Endothelial cell of umbilical vein (primary cell): ENCODE results near the gene IL6ST. TPM values are rescaled to one million over a fixed set of nuclear protein-coding genes. Genes with fewer than 3 reads are reported as not detected.

Source experiments
- BruUV-seq: library from RNA; stranded (reverse); fragments of 400-500 nt; replicated peaks from 2 replicates; lab custom pipeline; 2021; lab: Mats Ljungman, UMichigan
- CTCF ChIA-PET: fragments of 300-600, 350-600 bp; sonication (Branson Sonifier 250); formaldehyde crosslinking; loops from one replicate; lab custom pipeline; 2021; ENCODE audit warnings: antibody characterized with exemption, inconsistent platforms; lab: Charles Lee
- POLR2A ChIA-PET: fragments of 300-600, 350-600 bp; sonication (Branson Sonifier 250); formaldehyde crosslinking; loops from one replicate; lab custom pipeline; 2021; ENCODE audit warnings: antibody characterized with exemption, inconsistent platforms; lab: Charles Lee
- DNase-seq: peaks from one replicate; pipeline ENCODE4 v3.0.0-alpha.2; 2011; ENCODE audit warnings: low read depth, low spot score
- FAIRE-seq: peaks from 2 replicates; lab custom pipeline; 2011; peaks lifted over from hg19 to GRCh38; lab: Jason Lieb, UNC
- H2AFZ ChIP-seq: 2 replicates; pipeline ENCODE4 v1.6.0; 2012; ENCODE audit warnings: low read depth, low read length, control low read depth, inconsistent platforms
- H3K27ac ChIP-seq: 2 replicates; pipeline ENCODE4 v1.5.1; 2011; ENCODE audit warnings: low read depth, mild to moderate bottlenecking, control low read depth, low read length, moderate library complexity; ENCODE audit not compliant: insufficient read depth
- H3K27me3 ChIP-seq, 2 experiments: 2 replicates each; pipeline versions ENCODE4 v1.6.0 to v1.6.1; 2011; ENCODE audit warnings: low read length in 2 of 2, mixed read lengths in 1 of 2; ENCODE audit not compliant: control insufficient read depth in 2 of 2, insufficient read depth in 2 of 2
- H3K36me3 ChIP-seq, 2 experiments: 2 replicates in 1 of 2; 3 replicates in 1 of 2; pipeline ENCODE4 v1.5.1; 2011; ENCODE audit warnings: low read length in 2 of 2, mild to moderate bottlenecking in 1 of 2, moderate library complexity in 1 of 2; ENCODE audit not compliant: control insufficient read depth in 2 of 2, insufficient read depth in 2 of 2; ENCODE audit errors: extremely low read depth in 1 of 2
- H3K4me1 ChIP-seq: 3 replicates; pipeline ENCODE4 v1.5.1; 2011; ENCODE audit warnings: mild to moderate bottlenecking, low read length; ENCODE audit not compliant: control insufficient read depth, insufficient read depth; ENCODE audit errors: extremely low read depth
- H3K4me2 ChIP-seq: 2 replicates; pipeline ENCODE4 v1.6.1; 2011; ENCODE audit warnings: low read length, control low read depth, mixed read lengths; ENCODE audit not compliant: insufficient read depth
- H3K4me3 ChIP-seq, 3 experiments: fragments of 200-600 bp in 1 of 3; sonication (generic), shearing (Covaris generic) in 1 of 3; replicated peaks in 1 of 3; 2 replicates each; pipeline ENCODE4 v1.5.1; 2011 to 2016; ENCODE audit warnings: control low read depth in 3 of 3, low read length in 3 of 3, mild to moderate bottlenecking in 2 of 3, inconsistent platforms in 1 of 3, low read depth in 1 of 3, moderate library complexity in 1 of 3; ENCODE audit not compliant: insufficient read depth in 1 of 3
- H3K79me2 ChIP-seq: 2 replicates; pipeline ENCODE4 v1.6.0; 2012; ENCODE audit warnings: low read length, inconsistent platforms; ENCODE audit not compliant: control insufficient read depth, insufficient read depth
- H3K9ac ChIP-seq: replicated peaks from 2 replicates; pipeline ENCODE3; 2011; ENCODE audit warnings: low read length, control low read depth; ENCODE audit not compliant: insufficient read depth; ENCODE audit errors: extremely low read depth
- H3K9me1 ChIP-seq: replicated peaks from 3 replicates; pipeline ENCODE4 v1.6.0; 2011; ENCODE audit warnings: mild to moderate bottlenecking, low read length; ENCODE audit not compliant: control insufficient read depth, insufficient read depth; ENCODE audit errors: extremely low read depth
- H3K9me3 ChIP-seq: replicated peaks from 2 replicates; pipeline ENCODE4 v1.5.1; 2012; ENCODE audit warnings: low read length, inconsistent platforms; ENCODE audit not compliant: control insufficient read depth, insufficient read depth
- H4K20me1 ChIP-seq: replicated peaks from 2 replicates; pipeline ENCODE3; 2011; ENCODE audit warnings: mild to moderate bottlenecking, low read length; ENCODE audit not compliant: control insufficient read depth, insufficient read depth; ENCODE audit errors: extremely low read depth
- EZH2 ChIP-seq: IDR thresholded peaks from 2 replicates; pipeline ENCODE4 v1.6.1; 2012; ENCODE audit warnings: borderline replicate concordance, low read depth, mild to moderate bottlenecking, moderate library complexity, low read length, inconsistent platforms; ENCODE audit not compliant: severe bottlenecking
- FOS ChIP-seq: IDR thresholded peaks from 2 replicates; pipeline ENCODE4 v1.6.1; 2011; ENCODE audit warnings: mild to moderate bottlenecking, low read length, moderate library complexity, borderline replicate concordance; ENCODE audit not compliant: insufficient read depth
- JUN ChIP-seq: IDR thresholded peaks from 2 replicates; pipeline ENCODE4 v1.6.1; 2011; ENCODE audit warnings: borderline replicate concordance, low read depth; ENCODE audit not compliant: insufficient read length, insufficient read depth
- MYC ChIP-seq: IDR thresholded peaks from one replicate; pipeline ENCODE4 v1.6.1; 2011; ENCODE audit warnings: mild to moderate bottlenecking, low read depth, low read length
- POLR2A ChIP-seq: IDR thresholded peaks from 2 replicates; pipeline ENCODE4 v1.6.1; 2012; ENCODE audit warnings: low read depth, mild to moderate bottlenecking, control low read depth, low read length
- POLR2AphosphoS5 ChIP-seq: IDR thresholded peaks from 2 replicates; pipeline ENCODE4 v1.6.1; 2012; ENCODE audit warnings: low read depth, mild to moderate bottlenecking, control low read depth, low read length, moderate library complexity; ENCODE audit not compliant: insufficient read depth
- dilution Hi-C: fragments of 300-500 bp; cut with MboI; formaldehyde crosslinking; loops from one replicate; pipeline ENCODE4 v1.15.0; 2019; ENCODE audit warnings: low sequenced_read_pairs; ENCODE audit not compliant: extremely low pct_ligation_motif_present
- intact Hi-C: fragments of 100-400 bp; cut with micrococcal nuclease; formaldehyde crosslinking; loops from one replicate; pipeline ENCODE4 v1.10.0; 2022
- polyA plus RNA-seq, 4 experiments: library from polyadenylated mRNA; depleted of rRNA in 3 of 4; stranded (reverse) in 3 of 4; unstranded in 1 of 4; fragments of >200 nt; gene quantifications; 2 replicates each; pipeline versions ENCODE4 v1.2.1 to v1.2.3, GENCODE V29; 2011 to 2012; ENCODE audit warnings: missing spikeins in 1 of 4
- total RNA-seq: library from RNA; stranded (reverse); gene quantifications from 2 replicates; pipeline ENCODE4 v1.2.3, GENCODE V29; 2021
- TF ChIP-seq, protein P1 (sequence below): IDR thresholded peaks from 2 replicates; pipeline ENCODE4 v1.6.1; 2011; ENCODE audit not compliant: insufficient read depth, insufficient read length

IL6ST gene
- total and polyA plus RNA-seq, 2 donors (not counting 3 experiments of a cell fraction or from before 2014, with no cell fraction given) = 135 to 345 TPM

DNA sequence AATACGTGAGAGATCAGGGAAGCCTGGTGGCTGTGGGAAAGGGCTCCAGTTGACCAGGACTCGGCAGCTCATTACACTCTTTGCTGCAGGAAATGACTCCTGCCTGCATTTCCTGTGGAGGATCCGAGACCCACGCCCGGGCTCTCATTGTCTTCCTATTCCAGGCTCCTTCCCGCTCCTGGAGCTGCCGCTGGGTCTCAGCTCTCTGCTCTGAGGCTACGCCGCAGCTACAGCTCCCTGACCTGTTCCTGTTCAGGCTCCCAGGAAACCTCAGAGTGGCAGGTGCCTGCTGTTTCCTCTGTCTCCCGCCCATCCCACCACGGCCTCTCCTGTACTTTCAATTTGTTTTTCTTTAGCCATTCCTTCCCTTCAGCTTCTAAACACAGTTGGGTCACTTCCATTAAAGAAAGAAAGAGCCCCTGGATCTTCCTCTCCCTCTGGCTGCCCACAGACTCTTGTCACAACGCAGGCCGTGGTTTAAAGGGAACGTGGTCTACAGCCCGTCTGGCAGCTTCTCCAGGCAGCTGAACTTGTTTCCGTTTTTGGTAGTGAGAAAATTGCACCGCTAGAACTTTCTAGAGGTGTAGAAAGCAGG lies 71.5 kb downstream of the IL6ST start:
- H3K36me3 ChIP-seq = no peaks in the 10 kb centered on the region
- no peaks in the 10 kb centered on the region for H3K79me2 ChIP-seq
- no peaks in the 10 kb centered on the region for H4K20me1 ChIP-seq
- peaks cover 38% of the 10 kb centered on the region for H3K4me1 ChIP-seq
- H3K9me1 ChIP-seq = no peaks in the 10 kb centered on the region
- H3K9ac ChIP-seq = peak overlapping the region; percentile 78
- POLR2A ChIA-PET = interaction anchor here (0.6 to 1.2 kb wide), 2 partner anchors 55 to 346 kb away, joined by 4 to 8 read pairs; no protein-coding TSS in a partner anchor
- peak; percentile 81 for TF ChIP-seq POLR2A
- peak; percentile 47 for TF ChIP-seq FOS
- TF ChIP-seq, protein P1, sequence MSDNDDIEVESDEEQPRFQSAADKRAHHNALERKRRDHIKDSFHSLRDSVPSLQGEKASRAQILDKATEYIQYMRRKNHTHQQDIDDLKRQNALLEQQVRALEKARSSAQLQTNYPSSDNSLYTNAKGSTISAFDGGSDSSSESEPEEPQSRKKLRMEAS = no peak
- TF ChIP-seq POLR2AphosphoS5 = peak; percentile 88
- no peak for TF ChIP-seq EZH2
- peak; percentile 62 for TF ChIP-seq JUN
- no peak for TF ChIP-seq MYC
- FAIRE-seq (peak; percentile 95), DNase-seq (peak; percentile 87)
- H3K27me3 ChIP-seq = no peaks in the 10 kb centered on the region
- peak overlapping the region; percentile 2 for H2AFZ ChIP-seq
- H3K4me3 ChIP-seq = peak overlapping the region in 2 of 3 experiments; percentile 10 to 26
- H3K9me3 ChIP-seq = no peaks in the 10 kb centered on the region
- BruUV-seq = TSS peak; percentile 90
- peak overlapping the region; percentile 89 for H3K27ac ChIP-seq
- H3K4me2 ChIP-seq = peak overlapping the region; percentile 42
- dilution Hi-C loops (no loop called here), intact Hi-C loops (loop anchor here (1.0 to 10.0 kb wide), 7 partner anchors 54 to 751 kb away; partner anchors contain the start of genes CDC20B, PLPP1 and SLC38A9)
- CTCF ChIA-PET = interaction anchor here (0.9 to 2.2 kb wide), 9 partner anchors 9 to 587 kb away, joined by 3 to 14 read pairs (median 5); no protein-coding TSS in a partner anchor
